ENCODE results near the gene THNSL1.

Gene THNSL1

GRCh38 chr10:25059990-25060389 lies 43.6 kb downstream of the THNSL1 start (continued):
- peak; percentile 38; the same call in 1 of the 2 replicates for TF ChIP-seq ZNF518A (tag by site-specific recombination; conservative IDR thresholded peaks at IDR 0.05; ENCODE audit: low read depth)

- no peak overlapping the region for H3K27ac ChIP-seq (ENCODE audit: extremely low read depth, low read depth, low read length)
- no peak overlapping the region for H3K4me3 ChIP-seq (ENCODE audit: low read depth, low read length)
- H3K36me3 ChIP-seq (ENCODE audit: control insufficient read depth in 2 of 2, insufficient read depth in 1 of 2, low read length in 2 of 2): no peaks in the 10 kb centered on the region
- peaks cover 6% of the 10 kb centered on the region; the same call in 1 of the 2 replicates for H3K4me1 ChIP-seq (ENCODE audit: control insufficient read depth, insufficient read depth, low read length)
- CTCF ChIA-PET: interaction anchor here (0.5 to 1.2 kb wide), 5 partner anchors 20 to 740 kb away, joined by 3 to 5 read pairs (median 3); no protein-coding TSS in a partner anchor
- POLR2A ChIA-PET: interaction anchor here (0.9 kb wide), 1 partner anchor 337 kb away, joined by 3 read pairs; the partner anchor contains the start of gene ARHGAP21
- no peaks in the 10 kb centered on the region for H3K9me3 ChIP-seq (ENCODE audit: control insufficient read depth, insufficient read depth, low read depth, low read length)
- TF ChIP-seq ZNF10 (tag by site-specific recombination; IDR thresholded peaks at IDR 0.05) (no peak), BCL6B (tag by site-specific recombination; IDR thresholded peaks at IDR 0.05) (no peak), ZNF626 (tag by site-specific recombination; IDR thresholded peaks at IDR 0.05) (no peak), ZNF777 (tag by site-specific recombination; IDR thresholded peaks at IDR 0.05; ENCODE audit: borderline replicate concordance) (no peak), FEZF1 (tag by site-specific recombination; IDR thresholded peaks at IDR 0.05) (no peak), SP7 (tag by site-specific recombination; IDR thresholded peaks at IDR 0.05) (no peak)
Observed at GRCh38 chr10:25061125-25061524, 44.7 kb downstream of the THNSL1 start.

GRCh38 chr10:25061711-25062449 lies 45.5 kb downstream of the THNSL1 start:
- Histone ChIP-seq H3K4me1 (ENCODE audit: control insufficient read depth, insufficient read depth, low read length) (peaks cover 6% of the 10 kb centered on the region; the same call in 1 of the 2 replicates), H3K27ac (ENCODE audit: extremely low read depth, low read depth, low read length) (no peak overlapping the region), H3K9me3 (ENCODE audit: control insufficient read depth, insufficient read depth, low read depth, low read length) (no peaks in the 10 kb centered on the region), H3K4me3 (ENCODE audit: low read depth, low read length) (no peak overlapping the region), H3K36me3 (ENCODE audit: control insufficient read depth in 2 of 2, insufficient read depth in 1 of 2, low read length in 2 of 2) (no peaks in the 10 kb centered on the region)
- peak; percentile 94 for TF ChIP-seq SCRT2 (tag by site-specific recombination; IDR thresholded peaks at IDR 0.05)
- TF ChIP-seq ATF2 (tag by site-specific recombination; IDR thresholded peaks at IDR 0.05; ENCODE audit: low read depth): 0 out of 2 replicates have a peak, but pooled peaks have one; percentile 21
- TF ChIP-seq SCRT1 (tag by site-specific recombination; IDR thresholded peaks at IDR 0.05; ENCODE audit: borderline replicate concordance): peak; percentile 34; the same call in 1 of the 2 replicates
- no peak for TF ChIP-seq ZNF677 (tag by site-specific recombination; IDR thresholded peaks at IDR 0.05)
- POLR2A ChIA-PET: no interaction called here
- CTCF ChIA-PET: interaction anchor here (0.7 to 1.2 kb wide), 2 partner anchors 165 to 741 kb away, joined by 3 read pairs; no protein-coding TSS in a partner anchor
